Sigmoid colon (tissue), 7 donors: ENCODE measurements around the gene RAB11FIP3. TPM values are rescaled to one million over a fixed set of nuclear protein-coding genes. Genes with fewer than 3 reads are reported as not detected.

ENCODE experiments used
- DNase-seq: peaks from one replicate; pipeline ENCODE4 v3.0.0-alpha.2; 2019
- H3K27ac ChIP-seq, 4 donors: fragments of 200-600 bp; sonication (generic); one replicate each; pipeline ENCODE4 v1.5.1; 2016 to 2019; ENCODE audit warnings: mild to moderate bottlenecking in 1 of 4
- H3K27me3 ChIP-seq, 3 donors: fragments of 200-600 bp; sonication (generic); one replicate each; pipeline ENCODE4 v1.5.1; 2019; ENCODE audit warnings: mild to moderate bottlenecking in 1 of 3
- H3K36me3 ChIP-seq, 4 donors: fragments of 200-600 bp; sonication (generic); one replicate each; pipeline ENCODE4 v1.5.1; 2016 to 2019
- H3K4me1 ChIP-seq, 4 donors: fragments of 200-600 bp; sonication (generic); one replicate each; pipeline ENCODE4 v1.5.1; 2017 to 2019
- H3K4me3 ChIP-seq, 4 donors: fragments of 200-600 bp; sonication (generic); one replicate each; pipeline ENCODE4 v1.5.1; 2017 to 2019; ENCODE audit warnings: mild to moderate bottlenecking in 2 of 4, moderate library complexity in 1 of 4
- H3K9me3 ChIP-seq, 4 donors: fragments of 200-600 bp in 3 of 4; sonication (generic) in 3 of 4; one replicate each; pipeline versions ENCODE4 v1.5.1 to v1.6.1; 2013 to 2019
- CTCF ChIP-seq, 4 experiments: fragments of 450-650 bp in 3 of 4; fragments of 200-600 bp in 1 of 4; IDR thresholded peaks; one replicate each; pipeline ENCODE4 v1.5.1; 2016 to 2019; ENCODE audit warnings: antibody characterized with exemption in 4 of 4, mild to moderate bottlenecking in 3 of 4, moderate library complexity in 2 of 4
- EP300 ChIP-seq, 4 donors: sonication (generic); formaldehyde crosslinking; IDR thresholded peaks; one replicate each; pipeline ENCODE4 v1.6.1; 2017; ENCODE audit warnings: antibody characterized with exemption in 4 of 4
- POLR2A ChIP-seq, 2 donors: fragments of 450-650 bp; IDR thresholded peaks; one replicate each; pipeline ENCODE4 v1.6.1; 2016; ENCODE audit warnings: antibody characterized with exemption in 2 of 2, mild to moderate bottlenecking in 2 of 2, moderate library complexity in 2 of 2
- POLR2AphosphoS5 ChIP-seq, 4 donors: sonication (generic); formaldehyde crosslinking; IDR thresholded peaks; one replicate each; pipeline ENCODE4 v1.6.1; 2017; ENCODE audit warnings: antibody characterized with exemption in 4 of 4
- WGBS, 2 donors: extraction: QIAGEN DNeasy Blood & Tissue Kit; methylation state at CpG; one replicate each; pipeline ENCODE4 v1.1.7; 2013; 5-methylcytosine and 5-hydroxymethylcytosine counted together
- intact Hi-C: fragments of 100-400 bp; cut with DNase I; formaldehyde crosslinking; loops from one replicate; pipeline ENCODE4 v1.15.1; 2023
- polyA plus RNA-seq, 3 donors: library from polyadenylated mRNA; stranded (reverse); fragments of 200-250 nt; gene quantifications; one replicate each; pipeline ENCODE4 v1.2.3, GENCODE V29; 2013
- total RNA-seq, 4 donors: library from RNA; depleted of rRNA; stranded (reverse); fragments of >200 nt; gene quantifications; one replicate each; pipeline ENCODE4 v1.1.0, GENCODE V29; 2016
- donor health status: healthy with polysubstance abuse.
- donor health status: Bipolar disorder and iron deficiency.
- donor health status: healthy.

RAB11FIP3 gene
- total and polyA plus RNA-seq, 7 donors, result 10.6 to 44.9 (median 21.4) TPM

DNA sequence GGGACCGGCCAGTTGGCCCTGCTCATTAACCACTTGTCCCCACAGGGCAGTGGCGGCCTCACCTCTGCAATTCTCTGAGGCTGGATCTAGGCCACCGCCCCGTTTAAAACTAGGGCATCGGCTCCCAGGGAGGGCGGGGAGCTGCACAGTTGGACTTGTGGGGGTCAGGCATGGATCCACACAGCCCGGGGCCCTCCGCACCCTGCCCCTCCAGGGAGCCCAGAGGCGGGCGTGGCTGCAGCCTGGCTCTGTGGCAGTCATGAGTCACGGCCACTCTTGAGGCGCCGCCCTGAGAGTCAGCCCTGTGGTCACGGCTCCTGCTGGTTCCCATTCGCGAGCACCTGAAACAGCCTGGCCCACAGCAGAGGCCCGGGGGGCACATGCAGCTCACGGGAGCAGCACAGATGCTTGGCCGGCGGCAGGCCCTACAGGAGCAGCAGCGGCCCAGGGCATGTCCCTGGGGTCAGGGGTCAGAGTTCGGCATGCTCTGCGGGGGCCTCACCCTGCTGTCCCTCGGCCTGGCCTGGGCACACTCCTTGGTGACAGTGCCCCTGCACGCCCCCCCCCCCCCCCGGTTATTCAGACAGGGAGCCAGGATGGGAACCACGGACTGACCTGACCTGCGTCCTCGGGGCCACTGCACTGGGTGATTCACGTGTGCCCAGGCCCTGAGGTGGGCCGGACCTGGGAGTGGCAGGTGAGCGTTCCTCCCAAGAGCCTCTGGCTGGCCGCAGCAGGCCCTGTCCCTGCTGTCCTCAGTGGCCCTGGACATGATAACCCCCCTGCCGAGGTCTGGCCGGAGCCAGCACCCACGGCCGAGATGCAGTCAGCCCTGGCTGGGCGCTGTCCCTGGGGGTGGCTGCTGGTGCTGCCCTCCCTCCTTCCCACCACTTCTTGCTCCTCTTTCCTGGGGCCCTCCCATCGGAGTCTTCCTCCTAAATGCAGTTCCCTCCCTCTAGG, 110.3 kb downstream of the RAB11FIP3 start:
- no peak for TF ChIP-seq POLR2AphosphoS5 (IDR thresholded peaks at IDR 0.05)
- TF ChIP-seq EP300 (IDR thresholded peaks at IDR 0.05), result no peak
- no peak for TF ChIP-seq POLR2A (IDR thresholded peaks at IDR 0.05)
- no peak for TF ChIP-seq CTCF (IDR thresholded peaks at IDR 0.05)
- Histone ChIP-seq H3K27ac (no peak overlapping the region), H3K9me3 (no peaks in the 10 kb centered on the region), H3K36me3 (peaks cover 0 to 31% (median 2%) of the 10 kb centered on the region in 4 donors), H3K27me3 (no peaks in the 10 kb centered on the region), H3K4me3 (no peak overlapping the region), H3K4me1 (peaks cover 0 to 5% (median 2%) of the 10 kb centered on the region in 4 donors)
- no peak for DNase-seq
- intact Hi-C loops, result no loop called here
- 41 to 79% methylated on average over 39 of the region's 39 CpGs for WGBS, 2 donors

DNA sequence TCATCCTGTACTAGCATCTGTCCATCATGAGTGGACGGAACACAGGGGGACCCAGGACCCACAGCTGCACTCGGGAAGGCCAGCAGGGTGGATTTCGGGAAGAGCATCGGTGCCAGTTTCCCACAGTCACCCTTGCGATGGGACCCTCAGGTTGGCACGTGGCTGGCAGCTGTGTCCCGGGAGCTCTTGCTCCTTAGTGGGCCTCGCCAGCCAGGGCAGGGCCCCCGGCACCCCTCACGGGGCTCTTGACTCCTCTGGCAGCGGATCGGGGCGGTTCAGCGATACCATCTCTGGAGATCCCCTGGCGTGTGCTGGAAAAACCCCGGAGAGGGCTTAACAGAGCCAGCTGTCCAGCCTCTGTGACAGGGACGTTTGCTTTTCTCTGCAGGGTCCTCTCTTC, 111.3 kb downstream of the RAB11FIP3 start:
- no peak for TF ChIP-seq POLR2A (IDR thresholded peaks at IDR 0.05)
- TF ChIP-seq CTCF (IDR thresholded peaks at IDR 0.05), result no peak
- Histone ChIP-seq H3K4me3 (no peak overlapping the region), H3K4me1 (peaks cover 0 to 5% (median 2%) of the 10 kb centered on the region in 4 donors), H3K36me3 (peaks cover 0 to 31% (median 2%) of the 10 kb centered on the region in 4 donors), H3K9me3 (no peaks in the 10 kb centered on the region), H3K27me3 (no peaks in the 10 kb centered on the region), H3K27ac (no peak overlapping the region)
- no peak for DNase-seq
- 92 to 93% methylated on average over 17 of the region's 17 CpGs for WGBS, 2 donors
- intact Hi-C loops, result no loop called here

DNA sequence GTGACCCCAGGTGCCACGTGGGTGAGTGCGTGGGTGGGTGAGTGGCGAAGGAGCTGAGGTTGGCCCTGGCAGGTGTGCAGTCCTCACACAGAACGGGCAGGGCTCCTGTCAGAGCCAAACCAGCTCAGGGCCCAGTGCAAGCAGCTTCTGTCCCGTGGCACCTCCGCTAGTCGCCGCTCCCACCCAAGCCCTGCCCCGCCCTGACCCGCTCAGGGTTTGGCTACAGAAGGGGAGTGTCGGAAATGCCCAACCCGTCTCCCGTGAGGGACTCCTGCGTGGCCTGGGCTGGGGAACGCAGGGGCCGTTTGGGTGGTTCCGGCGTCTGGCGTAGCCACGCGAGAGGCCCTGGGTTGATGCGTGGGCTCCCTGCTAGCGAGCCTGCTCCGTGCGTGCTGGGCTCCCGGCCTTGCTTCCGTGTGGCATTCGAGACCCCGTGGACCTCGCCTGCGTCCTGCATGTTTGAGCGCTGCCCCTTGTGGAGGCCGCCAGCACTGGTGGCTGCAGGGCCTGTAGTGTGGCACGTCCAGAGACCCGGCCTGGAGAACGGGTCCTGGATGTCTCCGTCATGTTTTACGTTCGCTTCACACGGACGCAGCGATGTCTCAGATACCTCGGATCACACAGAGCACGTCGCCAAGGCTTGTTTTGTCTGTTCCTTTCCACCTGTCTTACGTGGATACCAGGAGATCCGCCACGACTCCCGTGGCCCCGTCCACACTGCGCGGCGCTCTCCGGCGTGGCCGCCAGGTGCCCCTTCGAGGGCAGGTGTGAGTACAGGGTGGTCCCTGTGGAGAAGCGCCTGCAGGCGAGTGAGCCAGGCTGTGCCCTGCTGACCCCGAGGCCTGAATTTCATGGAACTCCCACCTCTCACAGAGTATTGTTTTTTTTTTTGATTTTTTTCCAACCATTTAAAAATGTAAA, 112.2 kb downstream of the RAB11FIP3 start:
- 90 to 94% methylated on average over 60 of the region's 60 CpGs for WGBS, 2 donors
- H3K27ac ChIP-seq, result no peak overlapping the region

More for the DNA sequence above, 112.2 kb downstream of the RAB11FIP3 start:
- Histone ChIP-seq H3K4me1 (peaks cover 0 to 5% (median 2%) of the 10 kb centered on the region in 4 donors), H3K4me3 (no peak overlapping the region), H3K9me3 (no peaks in the 10 kb centered on the region), H3K27me3 (no peaks in the 10 kb centered on the region), H3K36me3 (peaks cover 0 to 31% (median 2%) of the 10 kb centered on the region in 4 donors)
- intact Hi-C loops, result no loop called here
- no peak for DNase-seq
- TF ChIP-seq CTCF (IDR thresholded peaks at IDR 0.05) (no peak), POLR2A (IDR thresholded peaks at IDR 0.05) (no peak), EP300 (IDR thresholded peaks at IDR 0.05) (no peak), POLR2AphosphoS5 (IDR thresholded peaks at IDR 0.05) (no peak)
